Measurements from ENCODE around the gene TMEM150C. TPM values are rescaled to one million over a fixed set of nuclear protein-coding genes. Genes with fewer than 3 reads are reported as not detected.

TMEM150C gene
- total RNA-seq, 1 experiment from 2014 or later: 2.7 TPM

GRCh38 chr4:82491251-82491960 is 70.4 kb downstream of the TMEM150C start:
- H3K56ac ChIP-seq (ENCODE audit: insufficient read length, low read depth, low read length): no peak overlapping the region
- Mint-ChIP-seq H3K4me1 (peaks cover 6 to 10% of the 10 kb centered on the region in 2 experiments; a peak in 2 of 4 replicates), H3K9me3 (no peaks in the 10 kb centered on the region), H3K4me3 (no peak overlapping the region), H3K27ac (no peak overlapping the region; a peak in 1 of 7 replicates), H3K36me3 (ENCODE audit: insufficient read depth in 1 of 3, low read depth in 3 of 3) (no peaks in the 10 kb centered on the region; a peak in 1 of 7 replicates), H3K27me3 (ENCODE audit: low read depth) (no peaks in the 10 kb centered on the region)
- no peaks in the 10 kb centered on the region for H3K23me2 ChIP-seq (ENCODE audit: insufficient read length, low read depth, low read length, poor library complexity, severe bottlenecking)
- H2BK12ac ChIP-seq (ENCODE audit: insufficient read length, low read depth, low read length): no peak overlapping the region
- H3K18ac ChIP-seq (ENCODE audit: insufficient read length, low read depth, low read length): no peak overlapping the region
- H3K79me1 ChIP-seq (ENCODE audit: insufficient read depth, low read depth, low read length, poor library complexity, severe bottlenecking): no peaks in the 10 kb centered on the region
- no peak overlapping the region for H4K8ac ChIP-seq (replicated peaks; ENCODE audit: insufficient read length, low read depth, low read length)
- no peaks in the 10 kb centered on the region for H3K9me3 ChIP-seq (ENCODE audit: control insufficient read depth, low read depth, low read length)
- no peak overlapping the region for H4K91ac ChIP-seq (ENCODE audit: insufficient read length, low read depth, low read length)
- H4K20me1 ChIP-seq (ENCODE audit: control insufficient read depth, insufficient read depth, insufficient read length): no peaks in the 10 kb centered on the region
- no peaks in the 10 kb centered on the region for H3K27me3 ChIP-seq (ENCODE audit: insufficient read depth, low read length)
- H2BK120ac ChIP-seq (ENCODE audit: low read depth, low read length, poor library complexity, severe bottlenecking): no peak overlapping the region
- H2BK5ac ChIP-seq (ENCODE audit: insufficient read length, low read length): no peak overlapping the region
- no peak overlapping the region for H3K23ac ChIP-seq (ENCODE audit: insufficient read length, low read depth, low read length)
- no peak overlapping the region for H3K27ac ChIP-seq (ENCODE audit: insufficient read length, low read depth, low read length)
- no peak overlapping the region for H3K14ac ChIP-seq (ENCODE audit: insufficient read depth, low read length)
- no peak overlapping the region for H2BK15ac ChIP-seq (ENCODE audit: low read depth, low read length)
- WGBS (ENCODE audit: extremely low coverage, insufficient read length, low lambda C conversion rate): no CpG with 5 or more reads among the region's 10 CpGs
- H4K5ac ChIP-seq (ENCODE audit: insufficient read length, low read depth, low read length): no peak overlapping the region
- no peak for DNase-seq
- no peak overlapping the region for H3T11ph ChIP-seq (ENCODE audit: low read length)
- TF ChIP-seq CTCF (conservative IDR thresholded peaks at IDR 0.05): no peak
- no peak overlapping the region for H2BK20ac ChIP-seq (ENCODE audit: low read depth, low read length, poor library complexity, severe bottlenecking)
- H3K9ac ChIP-seq (ENCODE audit: extremely low read depth, insufficient read length, low read length): no peak overlapping the region
- no peaks in the 10 kb centered on the region for H3K4me1 ChIP-seq (ENCODE audit: insufficient read depth, low read length)
- H2AFZ ChIP-seq (ENCODE audit: low read length): no peak overlapping the region
- H3K79me2 ChIP-seq (ENCODE audit: insufficient read depth, low read length): no peaks in the 10 kb centered on the region
- no peak overlapping the region for H2AK5ac ChIP-seq (ENCODE audit: insufficient read length, low read length)
- no peak overlapping the region for H3K4me2 ChIP-seq (ENCODE audit: insufficient read depth, insufficient read length, low read length)
- no peak overlapping the region for H3K4ac ChIP-seq (ENCODE audit: low read depth, low read length)
